ENCODE results near the gene ZNF222.

Gene ZNF222

GRCh38 chr19:44025217-44025936 is at the start of gene ZNF222:
TSS of gene ZNF222 (plus strand) at chr19:44025379. CDS start at chr19:44025437, 58 bp downstream.
- DNase-seq = peak; percentile 85

GRCh38 chr19:43976732-43977131 is 48.4 kb upstream of the ZNF222 start:
- DNase-seq = no peak

- no peak for DNase-seq
These were observed 41.7 kb upstream of the ZNF222 start for GRCh38 chr19:43983544-43983911.

GRCh38 chr19:43983912-43984686 is 41.1 kb upstream of the ZNF222 start, which contains the start of gene ZNF155:
TSS of gene ZNF155 (plus strand) at chr19:43984188. CDS start at chr19:43988544, 4,356 bp downstream.
- peak; percentile 77 for DNase-seq

- no peak for DNase-seq
These were observed 40.5 kb upstream of the ZNF222 start for GRCh38 chr19:43984687-43985000.

GRCh38 chr19:43997631-43998290 is 27.4 kb upstream of the ZNF222 start:
- DNase-seq = no peak

GRCh38 chr19:44002212-44002565 is 23.0 kb upstream of the ZNF222 start:
- DNase-seq = no peak

GRCh38 chr19:44002566-44003460 is 22.4 kb upstream of the ZNF222 start, which contains the start of gene ZNF230:
TSS of gene ZNF230 (plus strand) at chr19:44002957. CDS start at chr19:44007079, 4,122 bp downstream.
- DNase-seq = peak; percentile 92

- no peak for DNase-seq
These were observed 21.6 kb upstream of the ZNF222 start for GRCh38 chr19:44003461-44004009.

GRCh38 chr19:44005973-44006372 is 19.2 kb upstream of the ZNF222 start:
- DNase-seq = no peak

GRCh38 chr19:44007473-44007872 is 17.7 kb upstream of the ZNF222 start:
- DNase-seq = no peak

GRCh38 chr19:44010468-44010867 is 14.7 kb upstream of the ZNF222 start:
- DNase-seq = no peak

- DNase-seq = no peak
These were observed 5.7 kb upstream of the ZNF222 start for GRCh38 chr19:44019498-44019897.

- DNase-seq = no peak
These were observed 4.0 kb upstream of the ZNF222 start for GRCh38 chr19:44021221-44021620.

GRCh38 chr19:44024900-44025216 is 321 bp upstream of the ZNF222 start:
- DNase-seq = no peak

GRCh38 chr19:44026622-44027021 is 1.4 kb downstream of the ZNF222 start:
- no peak for DNase-seq

GRCh38 chr19:44032001-44032610 is 6.9 kb downstream of the ZNF222 start:
- no peak for DNase-seq

- DNase-seq = no peak
These were observed 17.0 kb downstream of the ZNF222 start for GRCh38 chr19:44042147-44042546.

- DNase-seq = no peak
These were observed 25.8 kb downstream of the ZNF222 start for GRCh38 chr19:44050740-44051649.

- DNase-seq = peak; percentile 76
These were observed 26.6 kb downstream of the ZNF222 start, which contains the start of gene ZNF223 for GRCh38 chr19:44051650-44052402. TSS of gene ZNF223 (plus strand) at chr19:44052036. CDS start at chr19:44055177, 3,141 bp downstream.
